ENCODE data around the gene TEX14.

- TF ChIP-seq CTCF (IDR thresholded peaks at IDR 0.05) (no peak), POLR2A (IDR thresholded peaks at IDR 0.05) (no peak)
Measured at GRCh38 chr17:58639681-58640080, 52.2 kb downstream of the TEX14 start.

All from heart left ventricle (tissue), 13 donors.